ENCODE results near the gene PSTPIP2.
"Not testable (repeated sequence)": the region's sequence is repeated elsewhere in the genome, so short reads cannot be mapped to it uniquely, and the experiment has no call there.

Gene PSTPIP2, protein sequence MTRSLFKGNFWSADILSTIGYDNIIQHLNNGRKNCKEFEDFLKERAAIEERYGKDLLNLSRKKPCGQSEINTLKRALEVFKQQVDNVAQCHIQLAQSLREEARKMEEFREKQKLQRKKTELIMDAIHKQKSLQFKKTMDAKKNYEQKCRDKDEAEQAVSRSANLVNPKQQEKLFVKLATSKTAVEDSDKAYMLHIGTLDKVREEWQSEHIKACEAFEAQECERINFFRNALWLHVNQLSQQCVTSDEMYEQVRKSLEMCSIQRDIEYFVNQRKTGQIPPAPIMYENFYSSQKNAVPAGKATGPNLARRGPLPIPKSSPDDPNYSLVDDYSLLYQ

DNA sequence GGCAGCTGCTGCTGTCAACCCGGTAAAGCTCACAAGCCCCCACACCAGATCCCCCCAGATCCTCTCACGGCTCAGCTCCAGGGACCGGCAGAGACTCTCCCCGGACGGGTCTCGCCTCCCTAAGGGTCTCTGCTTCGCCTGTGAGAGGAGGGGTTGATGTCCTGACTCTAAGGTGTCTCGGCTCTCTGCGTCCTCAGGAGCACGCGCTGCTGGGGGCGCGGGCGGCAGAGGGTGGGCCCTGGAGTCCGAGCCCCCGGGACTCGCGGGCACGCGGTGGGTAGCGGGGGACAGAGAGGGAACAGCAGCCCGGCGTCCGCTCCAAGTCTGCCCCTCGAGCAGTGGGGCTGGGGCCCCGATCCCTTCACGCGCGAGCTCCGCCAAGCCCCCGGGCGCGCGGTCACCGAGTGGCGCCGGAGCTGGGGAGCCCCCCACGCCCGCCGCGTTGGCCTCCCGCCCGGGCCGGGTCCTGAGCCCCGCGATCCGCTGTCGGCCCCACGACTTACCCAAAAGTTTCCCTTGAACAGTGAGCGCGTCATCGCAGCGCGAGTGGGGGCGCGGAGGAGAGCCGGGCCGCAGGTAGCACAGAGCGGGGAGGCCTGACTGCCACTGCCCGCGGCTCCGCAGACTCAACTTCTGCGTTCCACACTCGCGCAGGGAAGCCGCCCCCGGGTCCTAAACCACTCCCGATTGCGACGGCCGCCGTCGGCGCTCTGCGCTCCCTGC lies at the start of gene PSTPIP2:
Gene PSTPIP2 (minus strand): TSS at position 608 of the 723 bp plus-strand sequence. CDS start 72 bp downstream, at position 536.
- no peak for DNase-seq

DNA sequence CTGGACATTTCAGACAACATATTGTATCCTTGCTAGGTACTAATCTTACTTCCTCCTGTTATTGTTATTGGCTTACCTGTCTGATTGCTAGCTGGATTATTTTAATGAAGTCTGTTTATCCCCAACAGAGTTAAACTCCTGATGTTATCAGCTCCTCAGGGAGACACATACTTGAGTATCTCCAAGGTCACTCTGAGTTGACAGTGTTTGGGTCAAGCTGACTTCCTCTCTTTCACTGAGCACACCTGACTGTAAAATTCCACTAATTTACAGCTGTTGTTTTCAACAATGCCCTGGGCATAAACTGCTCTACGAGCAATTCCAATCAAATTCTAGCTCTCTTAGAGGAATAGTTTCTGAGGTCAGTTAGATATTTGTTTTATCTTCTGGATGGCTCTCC lies 41.7 kb upstream of the PSTPIP2 start:
- no peak for DNase-seq

DNA sequence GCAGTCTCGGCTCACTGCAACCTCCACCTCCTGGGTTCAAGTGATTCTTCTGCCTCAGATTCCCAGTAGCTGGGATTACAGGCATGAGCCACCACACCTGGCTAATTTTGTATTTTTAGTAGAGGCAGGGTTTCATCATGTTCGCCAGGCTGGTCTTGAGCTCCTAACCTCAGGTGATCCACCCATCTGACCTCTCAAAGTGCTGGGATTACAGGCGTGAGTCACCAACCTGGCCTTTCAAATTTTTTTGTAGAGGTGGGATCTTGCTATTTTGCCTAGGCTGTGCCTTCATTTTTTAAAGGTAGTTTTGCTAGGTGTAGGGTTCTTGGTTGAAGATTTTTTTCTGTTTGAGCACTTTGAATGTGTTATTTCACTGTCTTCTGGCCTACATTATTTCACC lies 38.3 kb upstream of the PSTPIP2 start:
- DNase-seq = no peak

DNA sequence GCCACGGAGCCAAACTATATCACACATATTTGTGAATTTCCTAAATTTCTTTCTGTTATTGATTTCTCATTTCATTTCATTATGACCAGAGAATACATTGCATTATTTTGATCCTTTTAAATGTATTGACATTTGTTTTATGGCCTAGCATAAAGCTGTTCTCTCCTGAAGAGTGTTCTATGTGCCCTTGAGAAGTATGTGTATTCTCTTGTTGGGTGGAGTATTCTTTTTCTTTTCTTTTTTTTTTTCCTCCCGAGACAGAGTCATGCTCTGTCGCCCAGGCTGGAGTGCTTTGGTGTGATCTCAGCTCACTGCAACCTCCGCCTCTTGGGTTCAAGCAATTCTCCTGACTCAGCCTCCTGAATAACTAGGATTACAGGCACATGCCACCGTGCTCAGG lies 37.3 kb upstream of the PSTPIP2 start:
- DNase-seq = no peak

DNA sequence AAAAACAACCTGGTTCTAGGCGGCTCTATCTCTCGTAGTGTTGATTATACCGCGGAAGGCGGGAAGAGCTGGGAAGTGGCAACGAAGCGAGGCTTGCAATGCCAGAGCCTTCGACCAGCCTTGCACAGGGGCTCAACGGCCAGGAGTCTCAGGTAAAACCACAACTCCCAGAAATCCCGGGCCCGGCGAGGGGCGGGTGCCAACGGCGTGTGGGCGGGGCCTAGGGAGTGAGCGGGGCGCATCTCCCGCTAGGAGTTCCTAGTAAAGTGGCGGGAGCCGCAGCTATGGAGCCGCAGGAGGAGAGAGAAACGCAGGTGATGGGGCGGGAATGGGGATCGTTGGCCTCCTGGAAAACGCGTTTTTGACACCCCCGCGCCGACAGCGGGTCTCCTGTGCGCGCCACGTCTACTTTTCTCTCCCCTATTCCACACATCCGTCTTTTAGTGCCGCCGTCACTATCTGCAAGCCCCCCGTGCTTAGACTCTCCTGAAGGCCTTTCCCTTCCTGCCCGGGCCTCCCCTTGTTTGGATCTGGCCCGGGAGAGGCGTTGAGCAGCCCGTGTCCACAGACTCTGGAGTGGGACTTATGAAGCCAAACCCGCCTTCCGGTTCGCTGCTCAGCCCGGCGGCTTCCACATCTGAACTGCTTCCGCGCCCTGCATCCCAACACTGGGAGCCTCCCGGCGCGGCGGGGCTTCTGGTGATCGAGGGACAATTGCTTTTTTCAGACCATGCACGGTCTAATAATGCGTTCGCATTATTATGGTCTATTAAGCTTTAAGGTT lies 32.3 kb upstream of the PSTPIP2 start, which contains the start of gene HAUS1:
Gene HAUS1 (plus strand): TSS at position 258 of the 784 bp plus-strand sequence. CDS start 27 bp downstream, at position 285.
- DNase-seq = peak; percentile 83

DNA sequence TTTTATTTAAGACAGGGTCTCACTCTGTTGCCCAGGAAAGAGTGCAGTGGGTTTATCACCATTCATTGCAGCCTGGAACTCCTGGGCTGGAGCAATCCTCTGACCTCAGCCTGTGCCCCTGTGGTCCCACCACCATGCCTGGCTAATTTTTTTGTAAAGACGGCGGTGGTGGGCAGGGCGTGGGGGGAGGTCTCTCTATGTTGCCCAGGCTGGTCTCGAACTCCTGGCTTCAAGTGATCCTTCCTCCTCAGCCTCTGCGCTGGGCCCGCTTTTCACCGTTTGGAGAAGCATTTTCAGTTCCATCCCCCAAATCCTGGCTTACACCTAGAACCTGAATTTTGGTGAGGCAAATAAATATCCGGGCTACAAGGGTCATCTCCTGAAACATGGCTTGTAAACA lies 27.4 kb upstream of the PSTPIP2 start:
- no peak for DNase-seq

DNA sequence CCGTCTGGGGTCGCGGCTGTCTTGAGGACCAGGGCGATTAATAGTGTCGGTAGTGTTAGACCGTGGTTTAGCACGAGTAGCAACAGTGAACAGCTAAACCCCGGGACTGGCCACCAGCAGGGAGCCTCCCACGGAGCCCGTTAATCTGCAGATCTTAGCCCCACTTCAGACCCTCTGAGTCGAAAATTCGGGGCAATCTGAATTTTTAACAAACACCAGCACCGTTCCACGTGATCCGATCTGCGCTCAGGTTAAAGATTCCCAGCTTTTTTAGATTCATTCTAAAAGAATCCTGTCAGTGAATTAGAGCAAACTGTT lies 26.5 kb upstream of the PSTPIP2 start:
- DNase-seq = no peak

DNA sequence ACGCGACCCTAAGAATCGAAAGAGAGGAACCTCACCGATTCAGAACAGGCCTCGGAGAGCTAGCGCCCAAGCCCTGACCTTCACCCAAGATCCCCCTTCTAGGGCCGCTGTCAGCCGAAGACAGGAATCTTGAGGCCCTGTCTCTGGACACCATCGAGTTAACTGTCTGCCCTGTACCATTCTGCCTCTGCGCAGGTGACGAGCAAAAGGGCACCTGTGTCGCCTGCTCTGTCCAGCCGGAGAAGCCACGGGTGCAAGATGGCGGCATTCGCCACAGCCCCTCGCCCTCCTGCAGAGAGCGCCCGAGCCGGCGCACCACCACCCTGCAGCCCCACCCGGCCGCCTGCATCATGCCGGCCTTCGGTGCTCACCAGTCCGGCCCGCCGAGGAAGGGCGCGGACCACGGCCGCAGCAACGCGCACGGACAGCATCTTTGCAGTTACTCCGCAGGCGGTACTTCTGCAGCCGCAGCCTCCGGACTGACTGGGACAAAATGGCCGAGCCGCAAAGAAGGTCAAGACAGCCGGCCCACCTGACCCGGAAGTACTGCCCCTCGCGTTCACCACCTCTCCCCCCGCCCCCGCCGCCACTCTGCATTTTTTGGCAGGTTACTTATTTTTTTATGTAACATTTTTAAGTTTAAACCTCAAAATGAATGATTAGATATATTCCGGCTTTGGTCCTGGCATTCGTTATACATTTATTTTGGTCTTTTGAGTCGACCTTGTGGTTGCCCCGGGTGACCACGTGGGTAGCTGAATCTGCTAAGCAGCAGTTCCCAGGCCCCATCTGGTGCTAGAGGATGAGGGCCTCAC lies 25.9 kb upstream of the PSTPIP2 start, which contains the start of gene ATP5F1A:
Gene ATP5F1A (minus strand): TSS at position 496 of the 815 bp plus-strand sequence. CDS start 65 bp downstream, at position 431.
- peak; percentile 78 for DNase-seq

DNA sequence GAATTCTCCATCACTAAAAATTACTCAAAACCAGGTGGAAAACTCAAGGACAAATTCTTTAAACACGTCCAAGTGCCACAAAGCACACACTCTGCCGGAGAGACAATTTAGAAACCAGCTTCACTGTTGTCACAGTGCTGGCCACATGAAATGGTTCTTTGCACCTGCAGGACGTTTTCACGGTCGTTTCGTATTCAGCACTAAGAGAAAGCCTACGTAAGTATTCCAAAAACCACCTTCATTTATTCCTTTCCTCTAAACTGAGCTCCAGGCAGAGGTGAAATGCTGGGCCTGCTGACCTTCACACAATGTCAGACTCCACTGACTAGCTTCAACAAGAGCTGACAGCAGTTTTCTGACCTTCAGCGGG lies 25.4 kb upstream of the PSTPIP2 start:
- DNase-seq = no peak

DNA sequence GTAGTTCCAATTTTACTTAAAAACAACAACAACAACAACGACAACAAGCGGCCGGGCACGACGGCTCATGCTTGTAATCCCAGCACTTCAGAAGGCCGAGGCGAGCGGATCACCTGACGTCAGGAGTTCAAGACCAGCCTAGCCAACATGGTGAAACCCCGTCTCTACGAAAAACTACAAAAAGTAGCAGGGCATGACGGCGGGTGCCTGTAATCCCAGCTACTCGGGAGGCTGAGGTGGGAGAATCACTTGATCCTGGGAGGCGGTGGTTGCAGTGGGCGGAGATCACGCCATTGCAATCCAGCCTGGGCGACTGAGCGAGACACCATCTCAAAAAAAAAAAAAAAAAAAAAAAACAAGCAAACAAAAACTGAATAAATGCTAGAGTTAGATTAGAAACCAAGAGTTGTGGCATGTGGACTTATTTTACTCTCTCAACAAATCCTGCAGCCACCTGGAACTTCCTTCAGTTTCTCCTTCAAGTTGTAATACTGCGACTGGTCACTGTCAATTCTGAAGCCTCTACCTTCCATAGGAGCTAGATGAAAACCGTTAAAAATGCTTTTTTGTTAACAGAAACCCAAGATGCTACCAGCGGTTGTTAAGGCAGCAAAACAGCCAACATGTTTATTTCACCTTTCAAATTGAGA lies 24.7 kb upstream of the PSTPIP2 start:
- DNase-seq = no peak

DNA sequence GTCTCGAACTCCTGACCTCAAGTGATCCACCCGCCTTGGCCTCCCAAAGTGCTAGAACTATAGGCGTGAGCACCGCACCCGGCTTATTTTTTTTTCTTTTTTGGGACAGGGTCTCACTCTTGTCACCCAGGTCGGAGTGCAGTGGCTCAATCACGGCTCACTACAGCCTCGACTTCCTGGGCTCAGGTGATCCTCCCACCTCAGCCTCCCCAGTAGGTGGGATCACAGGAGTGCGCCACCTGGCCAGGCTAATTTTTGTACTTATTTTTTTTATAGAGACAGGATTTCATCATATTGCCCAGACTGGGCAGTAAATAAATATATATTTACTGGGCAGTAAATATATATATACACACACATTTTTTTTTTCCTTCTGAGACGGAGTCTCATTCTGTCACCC lies 23.5 kb upstream of the PSTPIP2 start:
- no peak for DNase-seq

DNA sequence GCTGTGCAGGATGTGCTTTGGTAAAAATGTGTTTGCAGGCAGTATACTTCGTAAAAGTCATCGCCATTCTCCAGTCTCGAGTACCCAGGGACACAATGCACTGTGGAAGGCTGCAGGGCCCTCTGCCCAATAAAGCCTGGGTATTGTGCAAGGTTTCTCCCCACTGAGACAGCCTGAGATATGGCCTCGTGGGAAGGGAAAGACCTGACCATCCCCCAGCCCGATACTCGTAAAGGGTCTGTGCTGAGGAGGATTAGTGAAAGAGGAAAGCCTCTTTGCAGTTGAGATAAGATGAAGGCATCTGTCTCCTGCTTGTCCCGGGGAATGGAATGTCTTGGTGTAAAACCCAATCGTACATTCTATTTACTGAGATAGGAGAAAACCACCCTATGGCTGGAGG lies 16.4 kb upstream of the PSTPIP2 start:
- not testable (repeated sequence) for DNase-seq

DNA sequence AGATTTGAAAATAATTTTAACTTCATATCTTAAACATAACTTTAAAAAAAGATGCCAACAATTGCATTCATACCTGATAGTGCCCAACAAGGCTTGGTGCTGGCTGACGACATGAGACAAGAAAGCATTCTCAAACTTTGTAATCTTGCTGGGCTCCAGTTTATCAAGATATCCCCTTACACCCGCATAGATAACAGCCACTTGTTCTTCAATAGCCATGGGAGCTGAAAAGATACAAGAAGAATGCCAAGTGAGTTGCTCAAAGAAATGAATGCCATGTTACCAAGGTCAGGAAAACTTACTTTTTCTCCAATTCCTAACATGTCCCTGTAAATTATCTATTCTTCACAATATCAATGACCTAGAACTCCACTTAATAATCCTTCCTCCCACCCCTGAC lies 12.4 kb upstream of the PSTPIP2 start:
- DNase-seq = no peak

DNA sequence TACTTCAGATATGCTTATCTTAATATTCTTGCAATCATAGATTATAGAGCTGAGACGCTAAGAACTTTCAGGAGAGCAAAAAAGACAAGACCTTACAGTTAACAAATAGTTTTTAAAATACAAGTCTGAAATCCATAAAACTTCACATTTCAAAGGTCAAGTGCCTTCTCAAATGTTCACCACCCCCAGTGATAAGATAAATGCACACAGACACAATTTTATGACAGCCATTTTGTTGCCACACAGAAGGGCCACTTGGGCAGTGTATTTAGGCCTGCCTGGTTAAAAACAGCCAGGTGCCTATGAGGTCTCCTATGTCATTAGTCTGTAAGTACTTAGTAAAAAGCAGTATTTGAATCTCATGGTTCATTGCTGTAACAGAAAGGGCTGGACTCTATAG lies 8.1 kb upstream of the PSTPIP2 start:
- DNase-seq = no peak

DNA sequence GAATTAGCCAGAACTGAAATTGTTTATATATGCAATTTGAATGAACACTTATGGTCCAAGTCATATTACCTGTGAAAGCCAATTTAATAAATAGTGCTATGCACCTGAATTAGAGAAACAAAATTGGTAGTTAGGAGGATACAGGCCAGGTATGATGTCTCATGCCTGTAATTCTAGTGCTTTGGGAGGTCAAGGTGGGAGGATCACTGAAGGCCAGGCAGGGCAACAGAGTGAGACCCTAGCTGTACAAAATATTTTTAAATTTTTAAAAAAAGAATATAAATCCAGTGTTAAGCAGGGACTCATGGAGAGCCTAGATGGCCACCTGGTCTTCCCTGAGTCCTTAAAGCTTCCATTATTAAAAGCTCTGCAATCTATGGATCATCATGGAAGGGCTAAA lies 7.3 kb upstream of the PSTPIP2 start:
- DNase-seq = no peak

DNA sequence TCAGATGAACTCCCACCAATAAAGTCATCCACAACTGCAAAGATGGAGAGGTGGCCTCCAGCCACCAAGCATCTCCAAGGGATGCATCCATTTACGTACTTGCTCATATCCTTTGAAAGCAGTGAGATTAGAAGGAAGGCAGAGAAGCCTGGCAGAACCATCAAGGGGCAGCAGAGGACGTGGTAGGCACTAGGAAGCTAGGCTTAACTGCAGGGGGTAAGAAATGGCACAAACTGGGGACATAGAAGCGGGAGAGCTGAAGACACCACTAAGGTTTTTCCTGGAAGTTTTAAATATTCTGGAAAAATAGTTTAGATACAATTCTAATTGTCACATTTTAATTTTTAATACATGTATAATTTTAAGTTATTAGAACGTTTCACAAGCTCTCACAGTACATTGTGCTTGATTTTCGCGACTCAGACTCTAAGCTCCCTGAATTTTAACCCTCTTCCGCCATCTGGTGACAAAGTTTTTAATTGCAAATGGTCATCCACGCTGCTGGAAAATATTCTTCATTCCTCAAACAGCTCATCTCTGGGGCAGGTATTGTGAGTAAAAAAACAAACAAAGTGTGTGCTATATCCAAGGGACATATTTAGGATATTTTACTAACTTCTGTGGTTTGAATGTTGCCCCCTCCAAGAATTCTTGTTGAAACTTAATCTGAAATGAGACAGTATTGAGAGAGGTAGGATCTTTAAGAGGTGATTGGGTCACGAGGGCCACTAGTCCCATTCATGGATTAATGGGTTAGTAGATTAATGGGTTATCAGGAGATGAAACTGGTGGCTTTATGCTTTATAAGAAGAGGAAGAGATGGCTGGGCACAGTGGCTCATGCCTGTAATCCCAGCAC lies 1.6 kb upstream of the PSTPIP2 start:
- peak; percentile 63 for DNase-seq

DNA sequence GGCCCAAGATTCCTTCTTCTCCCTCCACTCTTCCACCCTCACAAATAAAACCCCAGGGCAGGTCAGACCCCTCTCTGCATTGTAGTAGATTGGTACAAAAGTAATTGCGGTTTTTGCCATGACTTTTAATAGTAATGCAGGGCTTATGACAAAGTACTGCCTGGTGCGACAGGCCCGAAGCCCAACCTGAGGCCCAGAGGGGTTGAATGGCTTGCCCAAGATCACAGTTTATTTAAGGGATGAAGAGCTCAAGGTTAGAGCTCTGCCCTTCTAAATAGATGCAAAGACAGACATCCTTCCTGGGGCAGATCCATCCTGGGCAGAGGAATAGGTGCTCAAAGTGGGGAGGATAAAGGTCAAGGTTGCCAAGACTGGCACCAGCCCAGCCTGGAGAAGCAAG lies 899 bp upstream of the PSTPIP2 start:
- no peak for DNase-seq

DNA sequence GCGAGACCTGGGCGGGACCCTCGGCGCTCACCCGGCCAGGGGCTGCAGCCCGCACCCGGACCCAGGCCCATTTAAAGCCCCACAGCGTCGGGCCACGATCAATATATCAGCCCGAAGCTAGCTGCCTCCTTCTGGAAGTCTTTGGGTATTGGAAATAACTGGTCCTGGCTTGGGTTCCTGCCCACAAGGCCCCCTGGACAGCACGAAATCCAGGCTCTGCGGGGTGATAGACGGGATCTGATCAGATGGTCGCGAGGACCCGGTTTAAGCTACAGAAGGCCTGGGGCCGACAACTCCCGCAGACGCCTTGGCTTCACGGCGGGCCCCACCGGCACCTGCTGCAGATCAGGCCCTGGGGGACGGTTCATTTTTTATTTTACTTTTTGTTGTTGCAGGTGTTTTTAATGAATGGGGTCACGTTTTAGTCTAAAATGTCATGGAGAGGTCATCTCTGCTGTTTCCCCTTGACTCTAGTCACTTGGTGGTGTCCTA lies 362 bp upstream of the PSTPIP2 start:
- DNase-seq = no peak

DNA sequence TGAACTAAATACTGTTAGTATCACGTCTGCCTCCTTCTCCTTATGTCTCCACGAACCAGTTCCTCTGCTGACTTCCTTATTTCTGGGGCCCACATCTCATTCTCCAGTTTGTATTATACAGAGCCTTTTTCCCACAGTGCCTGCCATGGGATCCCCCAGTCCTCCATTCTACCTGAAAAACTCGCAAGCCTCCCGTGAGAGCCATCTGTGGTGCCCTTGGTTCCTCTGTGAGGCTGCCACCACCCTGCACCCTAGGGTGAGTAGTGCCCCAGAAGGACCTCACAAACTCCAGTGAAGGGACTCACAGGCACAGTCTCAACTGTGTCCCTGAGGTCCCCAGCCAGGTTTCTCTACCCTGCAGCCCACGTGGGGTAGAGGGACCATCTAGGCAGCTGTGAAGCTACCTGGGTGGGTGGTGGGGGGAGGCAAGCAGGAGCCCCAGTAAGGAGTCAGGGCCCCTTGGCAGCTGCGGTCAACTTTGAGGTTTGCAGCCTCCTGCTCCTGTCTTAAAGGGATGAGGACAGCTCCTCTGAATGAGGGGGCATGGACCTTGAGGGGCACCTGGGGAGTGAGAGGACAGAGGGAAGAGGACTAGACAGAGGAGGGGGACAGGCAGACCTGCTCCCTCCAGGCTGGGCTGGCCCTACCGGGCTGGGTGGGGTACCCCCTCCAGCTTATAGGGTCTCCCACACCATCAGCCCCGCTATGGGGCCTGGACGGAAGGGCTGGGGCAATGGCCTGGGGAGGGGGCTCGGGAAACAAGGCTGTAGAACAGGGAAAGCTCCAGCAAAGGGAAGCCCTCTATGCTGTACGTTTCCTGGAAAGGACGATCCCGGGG lies 1.0 kb downstream of the PSTPIP2 start:
- DNase-seq = no peak

DNA sequence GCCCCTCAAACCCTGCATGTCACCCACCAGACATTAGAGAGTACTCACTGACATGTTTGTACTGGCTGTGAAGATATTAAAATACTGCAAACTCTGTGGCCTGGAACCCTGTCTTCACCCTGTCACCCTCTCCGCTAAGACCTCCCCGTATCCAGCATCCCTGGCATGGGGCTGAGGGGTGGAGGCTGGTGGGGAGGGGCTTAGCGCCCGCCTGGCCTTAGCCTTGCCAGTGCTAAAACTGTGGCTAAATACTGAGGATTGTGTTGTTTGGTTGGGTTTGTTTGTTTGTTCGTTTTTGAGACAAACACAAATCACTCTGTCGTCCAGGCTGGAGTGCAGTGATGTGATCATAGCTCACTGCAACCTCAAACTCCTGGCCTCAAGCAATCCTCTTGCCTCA lies 1.8 kb downstream of the PSTPIP2 start:
- no peak for DNase-seq
